GM19240 (cell line): ENCODE measurements around the gene FBXL7.

Source experiments
- DNase-seq: peaks from one replicate; pipeline ENCODE4 v3.0.0; 2011; ENCODE audit warnings: low spot score; ENCODE audit not compliant: insufficient read length

Gene FBXL7

GRCh38 chr5:15704397-15704947 lies 204.5 kb downstream of the FBXL7 start:
- no peak for DNase-seq

- DNase-seq = no peak
Measured at GRCh38 chr5:15707631-15708030, 207.7 kb downstream of the FBXL7 start.

GRCh38 chr5:15711892-15712291 lies 211.9 kb downstream of the FBXL7 start:
- DNase-seq = no peak

- DNase-seq = no peak
Measured at GRCh38 chr5:15715535-15715934, 215.6 kb downstream of the FBXL7 start.

- DNase-seq = no peak
Measured at GRCh38 chr5:15715967-15716366, 216.0 kb downstream of the FBXL7 start.

GRCh38 chr5:15717001-15717400 lies 217.0 kb downstream of the FBXL7 start:
- DNase-seq = no peak

- DNase-seq = no peak
Measured at GRCh38 chr5:15718421-15719179, 218.6 kb downstream of the FBXL7 start.

- DNase-seq = no peak
Measured at GRCh38 chr5:15719784-15720183, 219.8 kb downstream of the FBXL7 start.

GRCh38 chr5:15720515-15720914 lies 220.5 kb downstream of the FBXL7 start:
- DNase-seq = no peak

- no peak for DNase-seq
Measured at GRCh38 chr5:15722305-15722704, 222.3 kb downstream of the FBXL7 start.

GRCh38 chr5:15727375-15727774 lies 227.4 kb downstream of the FBXL7 start:
- no peak for DNase-seq

GRCh38 chr5:15728811-15729210 lies 228.8 kb downstream of the FBXL7 start:
- DNase-seq = no peak

GRCh38 chr5:15731699-15732098 lies 231.7 kb downstream of the FBXL7 start:
- DNase-seq = no peak

- no peak for DNase-seq
Measured at GRCh38 chr5:15734058-15734457, 234.1 kb downstream of the FBXL7 start.

GRCh38 chr5:15737036-15737821 lies 237.2 kb downstream of the FBXL7 start:
- DNase-seq = no peak

- no peak for DNase-seq
Measured at GRCh38 chr5:15737871-15738664, 238.1 kb downstream of the FBXL7 start.

GRCh38 chr5:15740383-15740782 lies 240.4 kb downstream of the FBXL7 start:
- DNase-seq = no peak

- no peak for DNase-seq
Measured at GRCh38 chr5:15741591-15741990, 241.6 kb downstream of the FBXL7 start.

- no peak for DNase-seq
Measured at GRCh38 chr5:15746833-15747232, 246.9 kb downstream of the FBXL7 start.

- DNase-seq = no peak
Measured at GRCh38 chr5:15748266-15748665, 248.3 kb downstream of the FBXL7 start.

- no peak for DNase-seq
Measured at GRCh38 chr5:15752663-15753285, 252.8 kb downstream of the FBXL7 start.
